Measurements from ENCODE around the gene GDF2.

DNA sequence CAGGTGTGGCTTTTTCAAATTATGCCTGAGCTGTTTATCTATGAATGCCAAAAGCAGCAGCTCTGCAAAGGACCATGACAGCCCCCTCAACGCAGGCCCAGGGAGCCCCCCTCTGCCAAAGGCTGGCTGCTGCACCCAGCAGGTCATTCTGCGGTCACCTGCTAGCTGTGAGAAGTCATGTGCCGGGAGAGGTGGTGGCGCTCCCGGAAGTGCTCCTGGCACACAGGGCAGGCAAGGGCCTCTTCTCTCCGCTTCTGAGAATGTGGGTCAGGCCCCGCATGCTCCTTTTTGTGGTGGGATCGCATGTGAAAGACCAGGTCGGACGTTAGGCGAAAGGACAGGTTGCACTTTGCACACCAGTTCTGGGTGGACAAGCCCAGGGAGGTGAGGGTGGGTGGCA lies 45.4 kb downstream of the GDF2 start:
- TF ChIP-seq, protein P1, sequence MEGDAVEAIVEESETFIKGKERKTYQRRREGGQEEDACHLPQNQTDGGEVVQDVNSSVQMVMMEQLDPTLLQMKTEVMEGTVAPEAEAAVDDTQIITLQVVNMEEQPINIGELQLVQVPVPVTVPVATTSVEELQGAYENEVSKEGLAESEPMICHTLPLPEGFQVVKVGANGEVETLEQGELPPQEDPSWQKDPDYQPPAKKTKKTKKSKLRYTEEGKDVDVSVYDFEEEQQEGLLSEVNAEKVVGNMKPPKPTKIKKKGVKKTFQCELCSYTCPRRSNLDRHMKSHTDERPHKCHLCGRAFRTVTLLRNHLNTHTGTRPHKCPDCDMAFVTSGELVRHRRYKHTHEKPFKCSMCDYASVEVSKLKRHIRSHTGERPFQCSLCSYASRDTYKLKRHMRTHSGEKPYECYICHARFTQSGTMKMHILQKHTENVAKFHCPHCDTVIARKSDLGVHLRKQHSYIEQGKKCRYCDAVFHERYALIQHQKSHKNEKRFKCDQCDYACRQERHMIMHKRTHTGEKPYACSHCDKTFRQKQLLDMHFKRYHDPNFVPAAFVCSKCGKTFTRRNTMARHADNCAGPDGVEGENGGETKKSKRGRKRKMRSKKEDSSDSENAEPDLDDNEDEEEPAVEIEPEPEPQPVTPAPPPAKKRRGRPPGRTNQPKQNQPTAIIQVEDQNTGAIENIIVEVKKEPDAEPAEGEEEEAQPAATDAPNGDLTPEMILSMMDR (IDR thresholded peaks at IDR 0.05) = no peak
- no peak for TF ChIP-seq ZFX (IDR thresholded peaks at IDR 0.05; ENCODE audit: borderline replicate concordance)

Data from 22Rv1 (cell line).